Neural cell (in vitro differentiated cells): ENCODE results near the gene ODF4. TPM values are rescaled to one million over a fixed set of nuclear protein-coding genes. Genes with fewer than 3 reads are reported as not detected.

ENCODE experiments used
- H2AFZ ChIP-seq: fragments of 200-600, 300-800 bp; sonication (generic), shearing (Covaris generic); 2 replicates; pipeline ENCODE4 v1.6.0; 2014; ENCODE audit warnings: low read depth, mild to moderate bottlenecking, antibody characterized with exemption, low read length, moderate library complexity
- H3F3A ChIP-seq: fragments of 200-600 bp; shearing (Covaris generic); 2 replicates; pipeline ENCODE4 v1.6.1; 2016; ENCODE audit warnings: mild to moderate bottlenecking, moderate library complexity, mixed read lengths, antibody characterized with exemption, low read length; ENCODE audit not compliant: insufficient read depth, poor library complexity, severe bottlenecking
- H3K27ac ChIP-seq: fragments of 200-600, 300-800 bp; sonication (generic), shearing (Covaris generic); 2 replicates; pipeline ENCODE4 v1.5.1; 2014; ENCODE audit warnings: mild to moderate bottlenecking, low read length, moderate library complexity
- H3K27me3 ChIP-seq: fragments of 300-800, 200-600 bp; sonication (generic), shearing (Covaris generic); 2 replicates; pipeline ENCODE4 v1.6.0; 2014; ENCODE audit warnings: mild to moderate bottlenecking, low read depth, low read length, moderate library complexity; ENCODE audit not compliant: insufficient read depth
- H3K36me3 ChIP-seq: fragments of 300-800, 200-600 bp; sonication (generic), shearing (Covaris generic); 2 replicates; pipeline ENCODE4 v1.5.1; 2014; ENCODE audit warnings: mild to moderate bottlenecking, antibody characterized with exemption, low read length, moderate library complexity; ENCODE audit not compliant: insufficient read depth
- H3K4me2 ChIP-seq: fragments of 300-800, 200-600 bp; sonication (generic), shearing (Covaris generic); 2 replicates; pipeline ENCODE4 v1.6.0; 2014; ENCODE audit warnings: mild to moderate bottlenecking, low read length
- H3K4me3 ChIP-seq: fragments of 300-800, 200-600 bp; sonication (generic), shearing (Covaris generic); 2 replicates; pipeline ENCODE4 v1.5.1; 2014; ENCODE audit warnings: mild to moderate bottlenecking, low read length, moderate library complexity
- H3K79me2 ChIP-seq: fragments of 200-600 bp; shearing (Covaris generic); replicated peaks from 2 replicates; pipeline ENCODE4 v1.6.0; 2014; ENCODE audit warnings: mild to moderate bottlenecking, low read length, moderate library complexity; ENCODE audit not compliant: insufficient read depth
- H3K9ac ChIP-seq: fragments of 300-800, 200-600 bp; sonication (generic), shearing (Covaris generic); 2 replicates; pipeline ENCODE4 v1.6.1; 2016; ENCODE audit warnings: mild to moderate bottlenecking, low read length, mixed read lengths
- H3K9me2 ChIP-seq: fragments of 200-600 bp; shearing (Covaris generic); 2 replicates; pipeline ENCODE4 v1.6.1; 2016; ENCODE audit warnings: mild to moderate bottlenecking, low read length, mixed read lengths; ENCODE audit not compliant: insufficient read depth
- H3K9me3 ChIP-seq: fragments of 200-600, 300-800 bp; sonication (generic), shearing (Covaris generic); 2 replicates; pipeline ENCODE4 v1.6.1; 2016; ENCODE audit warnings: mild to moderate bottlenecking, mixed run types, low read length, moderate library complexity, mixed read lengths
- H4K20me1 ChIP-seq: fragments of 200-600 bp; shearing (Covaris generic); 2 replicates; pipeline ENCODE4 v1.6.1; 2016; ENCODE audit warnings: mild to moderate bottlenecking, mixed run types; ENCODE audit not compliant: insufficient read depth
- EP300 ChIP-seq: fragments of 450-650 bp; conservative IDR thresholded peaks from 2 replicates; pipeline ENCODE4 v1.6.1; 2014; ENCODE audit warnings: antibody characterized with exemption, mild to moderate bottlenecking, moderate library complexity; ENCODE audit not compliant: poor library complexity, severe bottlenecking
- EZH2 ChIP-seq: fragments of 200-600, 300-800 bp; shearing (Covaris generic), sonication (generic); IDR thresholded peaks from 2 replicates; pipeline ENCODE4 v1.6.1; 2014; ENCODE audit warnings: antibody characterized with exemption, low read length, borderline replicate concordance, mild to moderate bottlenecking; ENCODE audit not compliant: insufficient read depth, poor library complexity, severe bottlenecking
- MXI1 ChIP-seq: fragments of 450-650 bp; conservative IDR thresholded peaks from 2 replicates; pipeline ENCODE4 v1.6.1; 2014; ENCODE audit warnings: antibody characterized with exemption, mild to moderate bottlenecking; ENCODE audit not compliant: poor library complexity, severe bottlenecking
- POLR2AphosphoS5 ChIP-seq: IDR thresholded peaks from 2 replicates; pipeline ENCODE4 v1.6.1; 2012
- SMC3 ChIP-seq: fragments of 450-650 bp; conservative IDR thresholded peaks from 2 replicates; pipeline ENCODE4 v1.6.1; 2014; ENCODE audit warnings: antibody characterized with exemption, mild to moderate bottlenecking, moderate library complexity; ENCODE audit not compliant: poor library complexity
- TAF1 ChIP-seq: IDR thresholded peaks from 2 replicates; pipeline ENCODE4 v1.6.1; 2012; ENCODE audit warnings: low read depth
- polyA plus RNA-seq: library from polyadenylated mRNA; depleted of rRNA; stranded (reverse); fragments of >200 nt; gene quantifications from 2 replicates; pipeline ENCODE4 v1.2.3, GENCODE V29; 2014
- TF ChIP-seq, protein P1 (sequence below): IDR thresholded peaks from 2 replicates; pipeline ENCODE4 v1.6.1; 2012; ENCODE audit warnings: borderline replicate concordance

The ODF4 gene
- polyA plus RNA-seq, 1 donor from 2014 or later = not detected

DNA sequence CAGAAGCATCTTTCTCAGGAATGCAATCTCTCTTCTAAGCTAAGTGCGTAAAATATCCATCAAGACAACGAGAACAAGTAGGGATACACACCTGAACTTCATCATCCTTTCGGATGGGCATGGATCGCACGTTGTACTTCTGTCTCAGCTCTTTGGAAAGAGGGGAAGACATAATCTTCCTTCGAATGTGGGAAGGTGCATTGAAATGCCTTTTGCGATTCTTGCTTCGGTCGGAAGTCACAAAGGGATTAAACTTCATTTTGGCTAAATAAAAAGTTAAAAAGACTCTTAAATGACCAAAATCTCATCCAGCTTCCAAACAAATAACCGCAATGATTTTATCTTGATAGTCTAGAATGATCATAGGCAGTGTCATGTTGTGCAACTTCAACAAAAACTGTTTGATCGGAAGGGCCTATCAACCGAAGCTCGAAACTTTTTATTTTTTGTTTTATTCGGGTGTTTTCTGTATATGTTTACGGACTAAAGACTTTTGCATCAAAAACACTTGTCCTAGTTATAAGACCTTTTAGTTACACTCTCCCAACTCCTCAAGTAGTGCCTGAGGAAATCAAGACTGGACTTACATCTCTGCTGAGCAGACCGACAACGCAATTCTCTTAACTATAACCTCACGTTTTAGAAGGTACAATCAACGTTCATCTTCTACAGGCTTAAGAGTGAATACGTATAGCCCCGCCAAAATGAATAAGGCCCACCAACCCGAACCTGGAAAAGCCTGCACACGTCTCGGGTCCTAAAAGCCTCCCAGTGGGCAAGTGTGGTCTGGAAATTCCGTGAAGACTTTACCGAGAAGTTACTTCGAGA, 42.6 kb downstream of the ODF4 start:
- H4K20me1 ChIP-seq = no peaks in the 10 kb centered on the region
- no peaks in the 10 kb centered on the region for H3K9me3 ChIP-seq
- peak overlapping the region; percentile 73 for H3K9ac ChIP-seq
- H3K9me2 ChIP-seq = no peaks in the 10 kb centered on the region
- peak overlapping the region; percentile 51 for H3K27ac ChIP-seq
- H3K4me3 ChIP-seq = peak overlapping the region; percentile 94
- peak overlapping the region; percentile 49 for H2AFZ ChIP-seq
- H3K27me3 ChIP-seq = no peaks in the 10 kb centered on the region
- peaks cover 23% of the 10 kb centered on the region for H3K79me2 ChIP-seq
- TF ChIP-seq, protein P1, sequence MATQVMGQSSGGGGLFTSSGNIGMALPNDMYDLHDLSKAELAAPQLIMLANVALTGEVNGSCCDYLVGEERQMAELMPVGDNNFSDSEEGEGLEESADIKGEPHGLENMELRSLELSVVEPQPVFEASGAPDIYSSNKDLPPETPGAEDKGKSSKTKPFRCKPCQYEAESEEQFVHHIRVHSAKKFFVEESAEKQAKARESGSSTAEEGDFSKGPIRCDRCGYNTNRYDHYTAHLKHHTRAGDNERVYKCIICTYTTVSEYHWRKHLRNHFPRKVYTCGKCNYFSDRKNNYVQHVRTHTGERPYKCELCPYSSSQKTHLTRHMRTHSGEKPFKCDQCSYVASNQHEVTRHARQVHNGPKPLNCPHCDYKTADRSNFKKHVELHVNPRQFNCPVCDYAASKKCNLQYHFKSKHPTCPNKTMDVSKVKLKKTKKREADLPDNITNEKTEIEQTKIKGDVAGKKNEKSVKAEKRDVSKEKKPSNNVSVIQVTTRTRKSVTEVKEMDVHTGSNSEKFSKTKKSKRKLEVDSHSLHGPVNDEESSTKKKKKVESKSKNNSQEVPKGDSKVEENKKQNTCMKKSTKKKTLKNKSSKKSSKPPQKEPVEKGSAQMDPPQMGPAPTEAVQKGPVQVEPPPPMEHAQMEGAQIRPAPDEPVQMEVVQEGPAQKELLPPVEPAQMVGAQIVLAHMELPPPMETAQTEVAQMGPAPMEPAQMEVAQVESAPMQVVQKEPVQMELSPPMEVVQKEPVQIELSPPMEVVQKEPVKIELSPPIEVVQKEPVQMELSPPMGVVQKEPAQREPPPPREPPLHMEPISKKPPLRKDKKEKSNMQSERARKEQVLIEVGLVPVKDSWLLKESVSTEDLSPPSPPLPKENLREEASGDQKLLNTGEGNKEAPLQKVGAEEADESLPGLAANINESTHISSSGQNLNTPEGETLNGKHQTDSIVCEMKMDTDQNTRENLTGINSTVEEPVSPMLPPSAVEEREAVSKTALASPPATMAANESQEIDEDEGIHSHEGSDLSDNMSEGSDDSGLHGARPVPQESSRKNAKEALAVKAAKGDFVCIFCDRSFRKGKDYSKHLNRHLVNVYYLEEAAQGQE = no peak
- TF ChIP-seq SMC3 (no peak), TAF1 (no peak), EP300 (no peak), POLR2AphosphoS5 (no peak), MXI1 (no peak)
- peak overlapping the region; percentile 67 for H3K4me2 ChIP-seq
- H3K36me3 ChIP-seq = no peaks in the 10 kb centered on the region
- H3F3A ChIP-seq = no peaks in the 10 kb centered on the region

DNA sequence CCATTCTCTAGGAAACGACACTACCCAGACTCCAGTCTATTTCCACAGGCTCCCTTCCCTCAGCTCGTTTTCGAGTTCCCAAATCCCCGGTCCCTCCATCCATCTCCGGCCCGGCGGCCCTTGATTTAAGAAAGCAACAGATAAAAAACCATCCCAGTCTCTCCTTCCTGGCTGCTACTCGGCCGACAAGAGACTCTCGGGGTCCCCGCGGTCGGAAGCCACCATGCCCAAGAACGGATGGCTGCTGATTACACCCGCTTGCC, 43.2 kb downstream of the ODF4 start:
- peak overlapping the region; percentile 51 for H3K27ac ChIP-seq
- H3K36me3 ChIP-seq = no peaks in the 10 kb centered on the region
- H3K4me2 ChIP-seq = peak overlapping the region; percentile 67
- no peaks in the 10 kb centered on the region for H3K9me2 ChIP-seq
- H3K79me2 ChIP-seq = peaks cover 23% of the 10 kb centered on the region
- no peaks in the 10 kb centered on the region for H3F3A ChIP-seq
- no peaks in the 10 kb centered on the region for H3K9me3 ChIP-seq
- H3K4me3 ChIP-seq = peak overlapping the region; percentile 94
- H3K27me3 ChIP-seq = no peaks in the 10 kb centered on the region
- peak overlapping the region; percentile 73 for H3K9ac ChIP-seq
- H4K20me1 ChIP-seq = no peaks in the 10 kb centered on the region
- TF ChIP-seq MXI1 = no peak
- TF ChIP-seq EP300 = no peak
- TF ChIP-seq, protein P1 = peak; percentile 84
- TF ChIP-seq EZH2 = no peak
- TF ChIP-seq SMC3 = no peak
- H2AFZ ChIP-seq = peak overlapping the region; percentile 49
